Pancreas (tissue), 10 donors: ENCODE results near the gene TEX53. TPM values are rescaled to one million over a fixed set of nuclear protein-coding genes. Genes with fewer than 3 reads are reported as not detected.

Experiments used
- ATAC-seq, 4 donors: fragments of 200-7000 bp; cut with Tn5 transposase; one replicate each; pipeline versions ENCODE4 v1.8.0 to v1.9.1; 2020; ENCODE audit warnings: mild to moderate bottlenecking in 4 of 4, moderate library complexity in 4 of 4
- DNase-seq, 6 donors: peaks; one replicate each; pipeline ENCODE4 v3.0.0-alpha.2; 2020
- FAIRE-seq: peaks from 2 replicates; lab custom pipeline; 2012; peaks lifted over from hg19 to GRCh38; lab: Jason Lieb, UNC
- H3K27ac ChIP-seq, 4 donors: fragments of 200-600 bp; sonication (generic); 1 replicate in 3 of 4; 2 replicates in 1 of 4; pipeline versions ENCODE4 v1.5.0 to v1.8.0; 2020
- H3K27me3 ChIP-seq, 4 donors: fragments of 200-600 bp; one replicate each; pipeline ENCODE4 v1.8.0; 2021
- H3K36me3 ChIP-seq, 3 donors: fragments of 200-600 bp; sonication (generic) in 1 of 3; one replicate each; pipeline versions ENCODE4 v1.5.0 to v1.8.0; 2020 to 2021
- H3K4me1 ChIP-seq, 3 donors: fragments of 200-600 bp; one replicate each; pipeline ENCODE4 v1.8.0; 2021
- H3K4me3 ChIP-seq, 4 donors: fragments of 200-600 bp; sonication (generic) in 2 of 4; one replicate each; pipeline versions ENCODE4 v1.5.0 to v1.8.0; 2020 to 2021
- H3K9me3 ChIP-seq, 4 donors: fragments of 200-600 bp; one replicate each; pipeline ENCODE4 v1.8.0; 2021
- CTCF ChIP-seq, 4 donors: fragments of 200-600 bp; sonication (generic) in 3 of 4; IDR thresholded peaks; one replicate each; pipeline versions ENCODE4 v1.5.0 to v1.8.0; 2021; ENCODE audit warnings: antibody characterized with exemption in 4 of 4
- WGBS, 2 donors: extraction: QIAGEN DNeasy Blood & Tissue Kit; methylation state at CpG; one replicate each; pipeline ENCODE4 v1.1.7; 2013; 5-methylcytosine and 5-hydroxymethylcytosine counted together
- intact Hi-C, 3 donors: fragments of 100-400 bp; cut with DNase I; formaldehyde crosslinking; loops; one replicate each; pipeline versions ENCODE4 v1.11.1 to v1.14.2; 2022
- polyA plus RNA-seq, 2 donors: library from polyadenylated mRNA; stranded (reverse); fragments of 200-250 nt; gene quantifications; one replicate each; pipeline ENCODE4 v1.2.3, GENCODE V29; 2013
- total RNA-seq, 6 donors: library from RNA; stranded (reverse); fragmentation: NEBNext Ultra II Directional in 4 of 6; extraction: Animal tissue kit (Norgen Biotek cat#: 25700) in 4 of 6; gene quantifications; one replicate each; pipeline versions ENCODE4 v1.2.1 to v1.2.4, GENCODE V29; 2021 to 2023
- donor health status: healthy with polysubstance abuse.
- donor health status: DM: no; HTN: no; CAD: no; lungs with moderate emphysema.
- donor health status: DM: no; HTN: no; CAD: no.
- donor health status: control.
- donor health status: control.
- donor health status: Bipolar disorder and iron deficiency.
- donor health status: DM: yes; HTN: yes; CAD: no.
- donor health status: DM: no; HTN: no; CAD: no.
- donor health status: DM: no; HTN: no; CAD: no.
- donor health status: DM: yes; HTN: yes; CAD: no.

TEX53 gene
- total and polyA plus RNA-seq, 8 donors: not detected

GRCh38 chr9:114688379-114688778 lies 30.8 kb upstream of the TEX53 start:
- FAIRE-seq (no peak), DNase-seq (no peak), ATAC-seq (no peak)
- WGBS, 2 donors: 77 to 89% methylated on average over 4 of the region's 4 CpGs
- no peaks in the 10 kb centered on the region for H3K27me3 ChIP-seq
- no peaks in the 10 kb centered on the region for H3K36me3 ChIP-seq
- no peaks in the 10 kb centered on the region for H3K4me1 ChIP-seq
- H3K27ac ChIP-seq: no peak overlapping the region
- no peak overlapping the region for H3K4me3 ChIP-seq
- no peak for TF ChIP-seq CTCF (IDR thresholded peaks at IDR 0.05)
- intact Hi-C loops: no loop called here
- H3K9me3 ChIP-seq: no peaks in the 10 kb centered on the region

GRCh38 chr9:114687034-114687433 lies 29.4 kb upstream of the TEX53 start:
- Histone ChIP-seq H3K9me3 (no peaks in the 10 kb centered on the region), H3K27ac (no peak overlapping the region), H3K36me3 (no peaks in the 10 kb centered on the region), H3K4me1 (no peaks in the 10 kb centered on the region), H3K27me3 (no peaks in the 10 kb centered on the region), H3K4me3 (no peak overlapping the region)
- no peak for TF ChIP-seq CTCF (IDR thresholded peaks at IDR 0.05)
- FAIRE-seq: no peak
- intact Hi-C loops: no loop called here
- no peak for ATAC-seq
- no peak for DNase-seq

- Histone ChIP-seq H3K36me3 (no peaks in the 10 kb centered on the region), H3K4me3 (no peak overlapping the region), H3K27ac (no peak overlapping the region), H3K9me3 (no peaks in the 10 kb centered on the region), H3K27me3 (no peaks in the 10 kb centered on the region), H3K4me1 (no peaks in the 10 kb centered on the region)
- WGBS, 2 donors: 73 to 84% methylated on average over 5 of the region's 5 CpGs
- TF ChIP-seq CTCF (IDR thresholded peaks at IDR 0.05): no peak
- intact Hi-C loops: no loop called here
- FAIRE-seq (no peak), ATAC-seq (no peak), DNase-seq (no peak)
Observed at GRCh38 chr9:114685951-114686350, 28.3 kb upstream of the TEX53 start.

- no peaks in the 10 kb centered on the region for H3K36me3 ChIP-seq
- no peak overlapping the region for H3K4me3 ChIP-seq
- WGBS, 2 donors: 73 to 79% methylated on average over 6 of the region's 6 CpGs
- no peak for TF ChIP-seq CTCF (IDR thresholded peaks at IDR 0.05)
- H3K27ac ChIP-seq: no peak overlapping the region
- FAIRE-seq: no peak
- H3K27me3 ChIP-seq: no peaks in the 10 kb centered on the region
- no peaks in the 10 kb centered on the region for H3K4me1 ChIP-seq
- intact Hi-C loops: no loop called here
- no peaks in the 10 kb centered on the region for H3K9me3 ChIP-seq
- no peak for ATAC-seq
- DNase-seq: no peak
Observed at GRCh38 chr9:114684036-114684435, 26.4 kb upstream of the TEX53 start.

- Histone ChIP-seq H3K4me3 (no peak overlapping the region), H3K36me3 (no peaks in the 10 kb centered on the region), H3K9me3 (no peaks in the 10 kb centered on the region), H3K4me1 (no peaks in the 10 kb centered on the region), H3K27ac (no peak overlapping the region), H3K27me3 (no peaks in the 10 kb centered on the region)
- no peak for ATAC-seq
- TF ChIP-seq CTCF (IDR thresholded peaks at IDR 0.05): no peak
- FAIRE-seq: no peak
- intact Hi-C loops: no loop called here
- no peak for DNase-seq
- WGBS, 2 donors: 80 to 89% methylated on average over 3 of the region's 3 CpGs
Observed at GRCh38 chr9:114682846-114683245, 25.2 kb upstream of the TEX53 start.
